ENCODE data around the gene LGALS4.
"Not testable (repeated sequence)": the region's sequence is repeated elsewhere in the genome, so short reads cannot be mapped to it uniquely, and the experiment has no call there.

- not testable (repeated sequence) for TF ChIP-seq CTCF (IDR thresholded peaks at IDR 0.05; ENCODE audit: low read length); EZH2 (IDR thresholded peaks at IDR 0.05; ENCODE audit: borderline replicate concordance, low read length)
Measured at GRCh38 chr19:38790507-38791403, 22.0 kb downstream of the LGALS4 start.
